Esophagus muscularis mucosa (tissue), 3 donors: ENCODE data around the gene GNG4.

Source experiments
- POLR2AphosphoS5 ChIP-seq, 2 donors: sonication (generic); formaldehyde crosslinking; IDR thresholded peaks; one replicate each; pipeline ENCODE4 v1.6.1; 2017; ENCODE audit warnings: antibody characterized with exemption in 2 of 2
- TF ChIP-seq, protein P1 (sequence below), 3 experiments: fragments of 200-600 bp in 2 of 3; fragments of 450-650 bp in 1 of 3; sonication (generic) in 2 of 3; IDR thresholded peaks; one replicate each; pipeline ENCODE4 v1.5.1; 2017 to 2019; ENCODE audit warnings: antibody characterized with exemption in 3 of 3, mild to moderate bottlenecking in 2 of 3, moderate library complexity in 1 of 3

DNA sequence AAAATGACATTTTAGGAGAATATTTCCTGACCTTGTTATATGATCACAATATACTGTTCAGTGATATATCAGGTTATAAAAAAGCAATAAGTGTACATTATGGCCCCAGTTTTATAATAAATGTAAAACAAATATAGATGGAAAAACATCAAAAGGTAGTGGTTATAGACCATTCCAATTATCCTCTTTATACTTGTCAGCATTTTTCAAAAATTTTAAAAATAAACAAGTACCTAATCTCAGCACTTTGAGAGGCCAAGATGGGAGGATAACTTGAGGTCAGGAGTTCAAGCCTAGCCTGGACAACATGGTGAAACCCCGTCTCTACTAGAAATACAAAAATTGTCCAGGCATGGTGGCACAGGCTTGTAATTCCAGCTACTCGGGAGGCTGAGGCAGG lies 75.7 kb downstream of the GNG4 start:
- TF ChIP-seq, protein P1, sequence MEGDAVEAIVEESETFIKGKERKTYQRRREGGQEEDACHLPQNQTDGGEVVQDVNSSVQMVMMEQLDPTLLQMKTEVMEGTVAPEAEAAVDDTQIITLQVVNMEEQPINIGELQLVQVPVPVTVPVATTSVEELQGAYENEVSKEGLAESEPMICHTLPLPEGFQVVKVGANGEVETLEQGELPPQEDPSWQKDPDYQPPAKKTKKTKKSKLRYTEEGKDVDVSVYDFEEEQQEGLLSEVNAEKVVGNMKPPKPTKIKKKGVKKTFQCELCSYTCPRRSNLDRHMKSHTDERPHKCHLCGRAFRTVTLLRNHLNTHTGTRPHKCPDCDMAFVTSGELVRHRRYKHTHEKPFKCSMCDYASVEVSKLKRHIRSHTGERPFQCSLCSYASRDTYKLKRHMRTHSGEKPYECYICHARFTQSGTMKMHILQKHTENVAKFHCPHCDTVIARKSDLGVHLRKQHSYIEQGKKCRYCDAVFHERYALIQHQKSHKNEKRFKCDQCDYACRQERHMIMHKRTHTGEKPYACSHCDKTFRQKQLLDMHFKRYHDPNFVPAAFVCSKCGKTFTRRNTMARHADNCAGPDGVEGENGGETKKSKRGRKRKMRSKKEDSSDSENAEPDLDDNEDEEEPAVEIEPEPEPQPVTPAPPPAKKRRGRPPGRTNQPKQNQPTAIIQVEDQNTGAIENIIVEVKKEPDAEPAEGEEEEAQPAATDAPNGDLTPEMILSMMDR (IDR thresholded peaks at IDR 0.05): no peak
- TF ChIP-seq POLR2AphosphoS5 (IDR thresholded peaks at IDR 0.05): no peak
